OCI-LY7 (cell line): ENCODE results near the gene EHBP1.

ENCODE experiments used
- EZH2phosphoT487 ChIP-seq: fragments of 200-600 bp; sonication (generic); IDR thresholded peaks from 2 replicates; pipeline ENCODE4 v1.6.1; 2018; ENCODE audit warnings: low read depth, borderline replicate concordance, mild to moderate bottlenecking, mixed run types, antibody characterized with exemption, low read length, moderate library complexity, mixed read lengths
- TF ChIP-seq, protein P1 (sequence below): fragments of 200-600 bp; sonication (generic); conservative IDR thresholded peaks from 2 replicates; pipeline ENCODE4 v1.5.1; 2014; ENCODE audit warnings: mild to moderate bottlenecking, antibody characterized with exemption, low read length, moderate library complexity, mixed read lengths

DNA sequence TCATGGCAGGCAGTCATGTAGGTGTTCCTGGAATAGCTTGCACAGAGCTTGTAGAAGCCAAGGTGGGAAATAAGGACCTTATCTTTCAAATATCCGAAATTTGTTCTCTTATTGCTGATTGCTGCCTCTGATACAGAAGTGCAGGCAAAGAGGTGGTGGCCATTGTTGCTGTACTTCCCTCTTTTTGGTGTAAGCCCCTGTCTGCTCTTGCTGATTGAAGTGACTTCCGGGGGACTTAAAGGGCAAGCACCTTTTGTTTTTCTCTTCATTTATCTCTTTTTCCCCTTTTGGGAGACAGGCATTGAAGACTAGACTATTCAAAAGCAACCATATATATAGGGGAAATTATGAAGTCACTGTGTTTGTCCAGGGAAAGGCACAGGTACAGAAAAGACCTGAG, 213.5 kb downstream of the EHBP1 start:
- no peak for TF ChIP-seq EZH2phosphoT487
- TF ChIP-seq, protein P1, sequence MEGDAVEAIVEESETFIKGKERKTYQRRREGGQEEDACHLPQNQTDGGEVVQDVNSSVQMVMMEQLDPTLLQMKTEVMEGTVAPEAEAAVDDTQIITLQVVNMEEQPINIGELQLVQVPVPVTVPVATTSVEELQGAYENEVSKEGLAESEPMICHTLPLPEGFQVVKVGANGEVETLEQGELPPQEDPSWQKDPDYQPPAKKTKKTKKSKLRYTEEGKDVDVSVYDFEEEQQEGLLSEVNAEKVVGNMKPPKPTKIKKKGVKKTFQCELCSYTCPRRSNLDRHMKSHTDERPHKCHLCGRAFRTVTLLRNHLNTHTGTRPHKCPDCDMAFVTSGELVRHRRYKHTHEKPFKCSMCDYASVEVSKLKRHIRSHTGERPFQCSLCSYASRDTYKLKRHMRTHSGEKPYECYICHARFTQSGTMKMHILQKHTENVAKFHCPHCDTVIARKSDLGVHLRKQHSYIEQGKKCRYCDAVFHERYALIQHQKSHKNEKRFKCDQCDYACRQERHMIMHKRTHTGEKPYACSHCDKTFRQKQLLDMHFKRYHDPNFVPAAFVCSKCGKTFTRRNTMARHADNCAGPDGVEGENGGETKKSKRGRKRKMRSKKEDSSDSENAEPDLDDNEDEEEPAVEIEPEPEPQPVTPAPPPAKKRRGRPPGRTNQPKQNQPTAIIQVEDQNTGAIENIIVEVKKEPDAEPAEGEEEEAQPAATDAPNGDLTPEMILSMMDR: no peak
